Measurements from ENCODE around the gene FUOM.

The FUOM gene

DNA sequence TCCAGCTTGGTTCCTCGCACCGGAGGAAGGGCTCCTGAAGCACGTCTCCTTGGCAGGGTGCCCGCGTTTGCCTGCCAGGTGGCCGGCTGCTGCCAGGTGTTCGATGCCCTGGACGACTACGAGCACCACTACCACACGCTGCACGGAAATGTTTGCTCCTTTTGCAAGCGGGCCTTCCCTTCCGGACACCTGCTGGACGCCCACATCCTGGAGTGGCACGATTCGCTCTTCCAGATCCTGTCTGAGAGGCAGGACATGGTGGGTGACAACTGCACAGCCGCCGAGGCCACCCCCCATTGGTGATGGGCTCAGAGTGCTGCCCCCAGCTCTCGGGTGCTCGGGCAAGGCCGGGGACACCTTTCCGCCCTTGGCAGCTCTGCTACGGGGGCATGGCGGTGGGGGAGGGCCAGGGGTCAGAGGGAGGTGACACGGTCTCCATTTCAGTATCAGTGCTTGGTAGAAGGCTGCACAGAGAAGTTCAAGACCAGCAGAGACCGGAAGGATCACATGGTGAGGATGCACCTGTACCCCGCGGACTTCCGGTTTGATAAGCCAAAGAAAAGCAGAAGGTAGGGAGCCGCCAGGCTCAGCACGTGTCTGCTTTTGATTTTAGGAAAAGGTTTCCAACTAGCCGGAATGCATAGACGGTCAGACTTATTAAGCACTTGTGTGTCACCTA, 48.0 kb downstream of the FUOM start:
- DNase-seq: no peak

GRCh38 chr10:133309100-133309719, 48.6 kb downstream of the FUOM start:
- peak; percentile 57 to 65 for DNase-seq

DNA sequence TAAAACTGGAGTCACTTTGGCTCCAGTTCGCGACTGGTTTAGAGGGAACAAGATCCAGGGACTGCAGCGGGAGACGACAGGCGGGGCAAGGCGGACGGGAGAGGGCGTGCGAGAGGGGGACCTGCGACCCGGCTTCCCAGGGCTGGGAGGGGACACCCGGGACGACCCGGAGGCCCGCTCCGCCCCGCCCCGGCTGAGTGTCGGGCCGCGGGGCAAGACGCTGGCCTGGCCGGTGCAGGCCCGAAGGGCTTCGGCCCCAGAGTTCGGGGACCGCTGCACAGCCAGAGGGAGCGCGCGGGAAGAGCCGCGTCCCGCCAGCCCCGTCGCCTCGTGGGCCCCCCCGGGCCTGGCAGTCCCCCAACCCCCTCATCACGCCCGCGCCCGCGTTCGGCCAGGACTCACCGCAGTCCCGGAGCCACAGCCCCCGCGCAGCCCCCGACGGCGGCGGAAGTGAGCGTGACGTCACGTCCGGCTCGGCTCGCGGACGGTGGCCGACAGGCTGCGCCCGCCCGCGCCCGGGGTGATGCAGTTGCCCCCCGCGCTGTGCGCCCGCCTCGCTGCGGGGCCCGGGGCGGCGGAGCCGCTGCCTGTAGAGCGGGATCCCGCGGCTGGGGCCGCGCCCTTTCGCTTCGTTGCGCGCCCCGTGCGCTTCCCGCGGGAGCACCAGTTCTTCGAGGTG, 49.3 kb downstream of the FUOM start, which contains the start of the genes TUBGCP2 and ZNF511:
TSS of gene TUBGCP2 (minus strand) at position 452 of the 679 bp plus-strand sequence. CDS start 5,931 bp downstream, outside the sequence.
TSS of gene ZNF511 (plus strand) at position 494 of the 679 bp plus-strand sequence. CDS start at position 524, 30 bp downstream.
- peak; percentile 42 to 70 for DNase-seq

- DNase-seq: peak; percentile 63 to 70
Observed at GRCh38 chr10:133307776-133308420, 49.9 kb downstream of the FUOM start.

GRCh38 chr10:133306941-133307379, 50.9 kb downstream of the FUOM start:
- no peak for DNase-seq

DNA sequence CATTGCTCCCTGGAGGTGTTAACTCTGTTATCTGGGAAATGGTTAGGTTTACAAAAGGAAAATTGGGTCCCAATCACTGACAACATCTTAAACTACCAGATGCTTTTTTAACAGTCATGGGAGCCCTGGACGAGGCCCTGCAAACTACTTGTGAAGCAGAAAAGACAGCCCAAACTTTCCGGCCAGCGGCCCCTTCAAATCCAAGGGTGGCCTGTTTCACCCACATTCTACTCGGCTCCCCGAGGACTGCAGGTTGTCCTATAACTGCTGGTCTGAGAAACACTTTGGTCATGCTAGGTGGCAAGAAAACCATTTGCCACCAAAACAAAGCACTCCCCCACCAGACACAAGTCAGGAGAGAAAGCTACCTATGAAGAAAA, 51.7 kb downstream of the FUOM start:
- no peak for DNase-seq
